Body of pancreas (tissue), 4 donors: Measurements from ENCODE around the gene VMP1.
A peak's percentile ranks its signal among the peaks of the same experiment; 100 is the strongest.

Experiments used
- POLR2A ChIP-seq, 3 donors: fragments of 450-650 bp; IDR thresholded peaks; one replicate each; pipeline ENCODE4 v1.6.1; 2016; ENCODE audit warnings: antibody characterized with exemption in 3 of 3, mild to moderate bottlenecking in 2 of 3
- TF ChIP-seq, protein P1 (sequence below), 7 experiments: fragments of 450-650 bp in 4 of 7; fragments of 200-600 bp in 3 of 7; sonication (generic) in 3 of 7; IDR thresholded peaks; one replicate each; pipeline ENCODE4 v1.5.1; 2016 to 2019; ENCODE audit warnings: antibody characterized with exemption in 7 of 7

DNA sequence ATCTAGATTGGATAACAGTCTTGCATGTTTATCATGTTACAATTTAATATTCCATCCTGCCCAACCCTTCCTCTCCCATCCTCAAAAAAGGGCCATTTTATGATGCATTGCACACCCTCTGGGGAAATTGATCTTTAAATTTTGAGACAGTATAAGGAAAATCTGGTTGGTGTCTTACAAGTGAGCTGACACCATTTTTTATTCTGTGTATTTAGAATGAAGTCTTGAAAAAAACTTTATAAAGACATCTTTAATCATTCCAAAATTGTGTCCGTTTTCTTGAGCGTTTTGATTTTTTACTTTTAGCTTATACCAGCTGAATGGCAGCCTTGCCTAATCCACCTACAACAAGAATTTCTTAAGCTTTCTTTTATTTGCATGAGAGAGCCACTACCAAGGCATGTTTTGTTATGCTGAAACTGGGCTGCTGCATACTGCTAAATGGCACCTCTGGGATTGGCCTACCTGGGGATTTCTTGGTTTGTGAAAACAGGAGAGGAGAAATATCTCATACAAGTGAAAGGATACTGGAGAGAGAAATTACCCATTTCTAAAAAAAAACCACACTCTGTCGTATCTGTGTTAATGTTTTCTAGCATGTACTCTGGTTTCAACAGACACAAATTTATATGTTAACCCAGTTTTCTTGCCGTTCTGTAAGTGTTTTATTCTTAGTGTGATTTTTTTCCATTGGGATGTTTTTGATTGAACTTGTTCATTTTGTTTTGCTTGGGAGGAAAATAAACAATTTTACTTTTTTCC lies 133.1 kb downstream of the VMP1 start:
- TF ChIP-seq, protein P1, sequence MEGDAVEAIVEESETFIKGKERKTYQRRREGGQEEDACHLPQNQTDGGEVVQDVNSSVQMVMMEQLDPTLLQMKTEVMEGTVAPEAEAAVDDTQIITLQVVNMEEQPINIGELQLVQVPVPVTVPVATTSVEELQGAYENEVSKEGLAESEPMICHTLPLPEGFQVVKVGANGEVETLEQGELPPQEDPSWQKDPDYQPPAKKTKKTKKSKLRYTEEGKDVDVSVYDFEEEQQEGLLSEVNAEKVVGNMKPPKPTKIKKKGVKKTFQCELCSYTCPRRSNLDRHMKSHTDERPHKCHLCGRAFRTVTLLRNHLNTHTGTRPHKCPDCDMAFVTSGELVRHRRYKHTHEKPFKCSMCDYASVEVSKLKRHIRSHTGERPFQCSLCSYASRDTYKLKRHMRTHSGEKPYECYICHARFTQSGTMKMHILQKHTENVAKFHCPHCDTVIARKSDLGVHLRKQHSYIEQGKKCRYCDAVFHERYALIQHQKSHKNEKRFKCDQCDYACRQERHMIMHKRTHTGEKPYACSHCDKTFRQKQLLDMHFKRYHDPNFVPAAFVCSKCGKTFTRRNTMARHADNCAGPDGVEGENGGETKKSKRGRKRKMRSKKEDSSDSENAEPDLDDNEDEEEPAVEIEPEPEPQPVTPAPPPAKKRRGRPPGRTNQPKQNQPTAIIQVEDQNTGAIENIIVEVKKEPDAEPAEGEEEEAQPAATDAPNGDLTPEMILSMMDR (IDR thresholded peaks at IDR 0.05): no peak
- TF ChIP-seq POLR2A (IDR thresholded peaks at IDR 0.05): peak in 2 of 3 donors; percentile 2 to 19
